IMR-90 (cell line): ENCODE data around the gene BCL2L15. TPM values are rescaled to one million over a fixed set of nuclear protein-coding genes. Genes with fewer than 3 reads are reported as not detected.

Source experiments
- ATAC-seq: fragments of 200-7000 bp; cut with Tn5 transposase; 2 replicates; pipeline ENCODE4 v1.9.1; 2020; ENCODE audit warnings: low read depth, mild to moderate bottlenecking, moderate library complexity
- BruUV-seq: library from RNA; stranded (reverse); fragments of 400-500 nt; replicated peaks from 2 replicates; lab custom pipeline; 2021; lab: Mats Ljungman, UMichigan
- CTCF ChIA-PET: fragments of 300-600 bp; formaldehyde crosslinking; extraction: SDS; loops from one replicate; lab custom pipeline; 2021; ENCODE audit warnings: antibody characterized with exemption; lab: Yijun Ruan, JAX
- POLR2A ChIA-PET: fragments of 300-600 bp; sonication (Branson Sonifier 250); formaldehyde crosslinking; loops from one replicate; lab custom pipeline; 2022; ENCODE audit warnings: antibody characterized with exemption; ENCODE audit not compliant: unreplicated experiment; lab: Charles Lee
- DNase-seq: peaks from one replicate; pipeline ENCODE4 v3.0.0; 2013
- H2AFZ ChIP-seq: replicated peaks from 2 replicates; pipeline ENCODE3; 2013; ENCODE audit warnings: low read length, mild to moderate bottlenecking; ENCODE audit not compliant: poor library complexity
- H2AK5ac ChIP-seq: 2 replicates; pipeline ENCODE4 v1.6.1; 2013; ENCODE audit warnings: low read depth, low read length, inconsistent platforms
- H2AK9ac ChIP-seq: replicated peaks from 2 replicates; pipeline ENCODE3; 2013; ENCODE audit warnings: mild to moderate bottlenecking, low read depth, low read length, moderate library complexity; ENCODE audit not compliant: poor library complexity
- H2BK120ac ChIP-seq: 2 replicates; pipeline ENCODE4 v1.6.1; 2013; ENCODE audit warnings: low read depth, low read length, inconsistent platforms
- H2BK15ac ChIP-seq: 3 replicates; pipeline ENCODE4 v1.6.1; 2013; ENCODE audit warnings: low read depth, low read length, inconsistent platforms
- H2BK20ac ChIP-seq: 2 replicates; pipeline ENCODE4 v1.6.1; 2013; ENCODE audit warnings: low read depth, mild to moderate bottlenecking, inconsistent platforms, low read length, moderate library complexity
- H2BK5ac ChIP-seq: 2 replicates; pipeline ENCODE4 v1.6.1; 2013; ENCODE audit warnings: mild to moderate bottlenecking, low read depth, low read length, inconsistent platforms; ENCODE audit not compliant: poor library complexity, severe bottlenecking
- H3K14ac ChIP-seq: replicated peaks from 2 replicates; pipeline ENCODE4 v1.6.1; 2013; ENCODE audit warnings: low read depth, low read length, inconsistent platforms
- H3K18ac ChIP-seq: 2 replicates; pipeline ENCODE4 v1.6.1; 2013; ENCODE audit warnings: low read depth, low read length, control low read depth
- H3K23ac ChIP-seq: 2 replicates; pipeline ENCODE4 v1.6.1; 2013; ENCODE audit warnings: low read depth, low read length, inconsistent platforms
- H3K27ac ChIP-seq: 2 replicates; pipeline ENCODE4 v1.5.1; 2013; ENCODE audit warnings: mild to moderate bottlenecking, control low read depth, low read length; ENCODE audit not compliant: insufficient read depth
- H3K27me3 ChIP-seq: 2 replicates; pipeline ENCODE4 v1.6.1; 2013; ENCODE audit warnings: low read length; ENCODE audit not compliant: control insufficient read depth, insufficient read depth
- H3K36me3 ChIP-seq: 2 replicates; pipeline ENCODE4 v1.6.1; 2013; ENCODE audit warnings: low read length, mixed read lengths; ENCODE audit not compliant: control insufficient read depth, insufficient read depth
- H3K4ac ChIP-seq: 2 replicates; pipeline ENCODE4 v1.6.1; 2013; ENCODE audit warnings: low read depth, low read length, inconsistent platforms
- H3K4me1 ChIP-seq: 2 replicates; pipeline ENCODE4 v1.6.1; 2013; ENCODE audit warnings: low read length, mixed read lengths; ENCODE audit not compliant: control insufficient read depth, insufficient read depth
- H3K4me2 ChIP-seq: 2 replicates; pipeline ENCODE4 v1.6.1; 2013; ENCODE audit warnings: low read depth, mild to moderate bottlenecking, control low read depth, low read length, moderate library complexity
- H3K4me3 ChIP-seq: 2 replicates; pipeline ENCODE4 v1.5.1; 2013; ENCODE audit warnings: low read depth, mild to moderate bottlenecking, control low read depth, low read length, moderate library complexity; ENCODE audit not compliant: insufficient read depth
- H3K56ac ChIP-seq: 2 replicates; pipeline ENCODE4 v1.6.1; 2013; ENCODE audit warnings: low read length, inconsistent platforms; ENCODE audit not compliant: insufficient read depth; ENCODE audit errors: extremely low read depth
- H3K79me1 ChIP-seq, 2 experiments: 2 replicates each; pipeline ENCODE4 v1.6.1; 2013; ENCODE audit warnings: low read length in 2 of 2, inconsistent platforms in 1 of 2, low read depth in 1 of 2
- H3K9ac ChIP-seq: 2 replicates; pipeline ENCODE4 v1.6.1; 2013; ENCODE audit warnings: low read depth, low read length, control low read depth
- H3K9me1 ChIP-seq: 2 replicates; pipeline ENCODE4 v1.6.1; 2013; ENCODE audit warnings: low read length, inconsistent platforms; ENCODE audit not compliant: insufficient read depth
- H3K9me3 ChIP-seq: 2 replicates; pipeline ENCODE4 v1.6.1; 2013; ENCODE audit warnings: low read length; ENCODE audit not compliant: control insufficient read depth, insufficient read depth
- H4K20me1 ChIP-seq: 2 replicates; pipeline ENCODE4 v1.6.1; 2013; ENCODE audit warnings: low read length, inconsistent platforms; ENCODE audit not compliant: insufficient read depth
- H4K5ac ChIP-seq: 2 replicates; pipeline ENCODE4 v1.6.1; 2013; ENCODE audit warnings: mild to moderate bottlenecking, low read depth, low read length, control low read depth
- H4K8ac ChIP-seq, 2 experiments: 2 replicates each; pipeline ENCODE4 v1.6.1; 2013; ENCODE audit warnings: low read depth in 2 of 2, low read length in 2 of 2, control low read depth in 1 of 2, inconsistent platforms in 1 of 2
- H4K91ac ChIP-seq: 2 replicates; pipeline ENCODE4 v1.6.1; 2013; ENCODE audit warnings: low read depth, low read length, inconsistent platforms; ENCODE audit not compliant: insufficient read depth
- ELK1 ChIP-seq: fragments of 150-350 bp; IDR thresholded peaks from 2 replicates; pipeline ENCODE4 v1.6.1; 2016; ENCODE audit warnings: low read depth, mild to moderate bottlenecking, low read length, moderate library complexity, borderline replicate concordance
- FOS ChIP-seq: fragments of 150-350 bp; IDR thresholded peaks from 2 replicates; pipeline ENCODE4 v1.6.1; 2016; ENCODE audit warnings: low read depth, low read length
- POLR2A ChIP-seq: IDR thresholded peaks from 2 replicates; pipeline ENCODE4 v1.6.1; 2012; ENCODE audit warnings: mild to moderate bottlenecking, low read depth, low read length
- RAD21 ChIP-seq: IDR thresholded peaks from 2 replicates; pipeline ENCODE4 v1.6.1; 2012; ENCODE audit warnings: low read length, improper control_type of control experiment
- WGBS, 2 experiments: methylation state at CpG; one replicate each; pipeline versions ENCODE4 v1.1.5 to v1.1.7; 2013; ENCODE audit warnings: missing lambda C conversion rate in 2 of 2; ENCODE audit not compliant: insufficient read length in 1 of 2; ENCODE audit errors: extremely low coverage in 2 of 2; 5-methylcytosine and 5-hydroxymethylcytosine counted together
- dilution Hi-C: fragments of 300-500 bp; cut with HindIII; formaldehyde crosslinking; loops from one replicate; pipeline ENCODE4 v1.14.3; 2018; ENCODE audit warnings: low sequenced_read_pairs; ENCODE audit not compliant: unreplicated experiment
- in situ Hi-C: fragments of 300-500 bp; cut with MboI; formaldehyde crosslinking; loops from 3 replicates; pipeline ENCODE4 v1.14.3; 2019; ENCODE audit warnings: low sequenced_read_pairs, inconsistent platforms, mixed read lengths
- intact Hi-C: fragments of 100-400 bp; cut with micrococcal nuclease; formaldehyde crosslinking; loops from 2 replicates; pipeline ENCODE4 v1.10.0; 2022
- polyA plus RNA-seq, 3 experiments: library from polyadenylated mRNA; depleted of rRNA; stranded (reverse); fragments of >200 nt; gene quantifications; 2 replicates each; pipeline ENCODE4 v1.2.3, GENCODE V29; 2012; ENCODE audit warnings: low replicate concordance in 1 of 3
- total RNA-seq: library from RNA; depleted of rRNA; stranded (reverse); fragments of >200 nt; gene quantifications from 2 replicates; pipeline ENCODE4 v1.2.3, GENCODE V29; 2012

The BCL2L15 gene
- total and polyA plus RNA-seq, 2 of the 4 experiments (the other 2 are of a cell fraction): under 0.01 to 0.15 TPM

DNA sequence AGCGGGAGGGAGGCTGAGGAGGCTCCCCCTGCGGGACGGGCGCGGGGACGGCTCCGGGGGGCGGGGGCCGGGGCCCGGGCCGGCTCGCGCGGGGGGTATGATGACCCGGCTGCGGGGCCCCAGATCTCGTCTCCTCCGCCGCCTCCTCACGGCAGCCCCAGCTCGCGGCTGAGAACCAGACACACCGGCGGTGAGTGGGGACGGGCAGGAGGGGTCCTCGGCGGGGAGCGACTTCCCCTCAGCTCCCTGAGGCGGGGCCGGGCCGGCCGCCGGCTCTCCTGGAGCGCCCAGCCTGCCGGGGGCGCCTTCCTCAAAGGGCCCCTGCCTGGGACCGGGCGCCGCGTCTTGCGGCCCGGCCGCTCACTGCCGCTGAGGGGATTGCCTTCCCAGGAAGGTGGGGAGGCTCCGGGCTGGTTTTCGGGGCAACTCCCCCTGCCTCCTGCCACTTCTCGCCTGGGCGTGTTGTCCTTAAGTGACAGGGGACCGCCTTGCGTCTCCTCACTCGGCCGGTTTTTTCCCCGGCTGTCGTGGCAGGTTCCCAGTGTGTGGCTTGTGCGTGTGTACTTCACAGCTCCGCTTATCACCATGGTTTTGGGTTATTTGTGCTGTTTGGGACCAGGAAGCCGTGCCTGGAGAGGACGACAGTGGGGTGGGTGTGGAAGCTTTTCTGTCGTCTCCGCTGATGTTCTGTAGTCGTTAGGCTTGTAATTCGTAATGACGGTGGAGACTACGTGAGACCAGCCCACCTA is 42.5 kb upstream of the BCL2L15 start:
- peak overlapping the region; percentile 99 for H2AFZ ChIP-seq
- intact Hi-C loops: loop anchor here (1.0 to 10.0 kb wide), 4 partner anchors 17 to 785 kb away; partner anchors contain the start of gene DCLRE1B
- no peak overlapping the region for H2BK120ac ChIP-seq
- H4K8ac ChIP-seq: peak overlapping the region in 1 of 2 experiments; percentile 14; a peak in 1 of 4 replicates
- 0 out of 3 replicates have a peak overlapping the region, but pooled peaks have one; percentile 47 for H2BK15ac ChIP-seq
- POLR2A ChIA-PET: interaction anchor here (0.6 to 1.9 kb wide), 3 partner anchors 19 to 1476 kb away, joined by 3 to 9 read pairs (median 4); partner anchors contain the start of genes AP4B1 and DCLRE1B
- H3K4me1 ChIP-seq: no peaks in the 10 kb centered on the region
- 1% methylated on average over 24 of the region's 64 CpGs; no CpG with 5 or more reads in 1 of the 2 experiments for WGBS, 2 experiments
- peak; percentile 50 for ATAC-seq
- H3K36me3 ChIP-seq: no peaks in the 10 kb centered on the region
- peaks cover 0 to 39% of the 10 kb centered on the region in 2 experiments; a peak in 2 of 4 replicates for H3K79me1 ChIP-seq
- in situ Hi-C loops: no loop called here
- no peaks in the 10 kb centered on the region for H3K9me3 ChIP-seq
- peak overlapping the region; percentile 28; the same call in 1 of the 2 replicates for H4K5ac ChIP-seq
- peak overlapping the region; percentile 39; the same call in 1 of the 2 replicates for H3K56ac ChIP-seq
- 0 out of 2 replicates have a peak overlapping the region, but pooled peaks have one; percentile 1 for H4K91ac ChIP-seq
- peak overlapping the region; percentile 98 for H3K4me2 ChIP-seq
- H2AK5ac ChIP-seq: peak overlapping the region; percentile 89; the same call in 1 of the 2 replicates
- peak overlapping the region; percentile 86 for H3K4ac ChIP-seq
- H3K9ac ChIP-seq: peak overlapping the region; percentile 88
- H3K27ac ChIP-seq: peak overlapping the region; percentile 84
- peak overlapping the region; percentile 86 for H3K23ac ChIP-seq
- H3K9me1 ChIP-seq: peaks cover 5% of the 10 kb centered on the region; the same call in 1 of the 2 replicates
- no peaks in the 10 kb centered on the region for H3K27me3 ChIP-seq
- H2AK9ac ChIP-seq: peak overlapping the region; percentile 78
- no TSS peak for BruUV-seq
- CTCF ChIA-PET: interaction anchor here (0.8 to 2.2 kb wide), 3 partner anchors 25 to 94 kb away, joined by 3 to 6 read pairs (median 3); partner anchors contain the start of genes AP4B1 and DCLRE1B
- dilution Hi-C loops: no loop called here
- H3K4me3 ChIP-seq: peak overlapping the region; percentile 96
- H2BK5ac ChIP-seq: peak overlapping the region; percentile 67
- DNase-seq: peak; percentile 17
- peak overlapping the region; percentile 85 for H3K14ac ChIP-seq
- peaks cover 44% of the 10 kb centered on the region for H4K20me1 ChIP-seq
- TF ChIP-seq FOS (no peak), RAD21 (no peak), ELK1 (no peak), POLR2A (peak; percentile 70; the same call in 1 of the 2 replicates)
- no peak overlapping the region for H2BK20ac ChIP-seq
- peak overlapping the region; percentile 29 for H3K18ac ChIP-seq
